Muscle of leg (tissue), 11 donors: ENCODE measurements around the gene PIP5K1B. TPM values are rescaled to one million over a fixed set of nuclear protein-coding genes. Genes with fewer than 3 reads are reported as not detected.

Source experiments
- DNase-seq: peaks from one replicate; pipeline ENCODE4 v3.0.0; 2013
- H3K27ac ChIP-seq: one replicate; pipeline ENCODE4 v1.5.1; 2013; ENCODE audit warnings: mild to moderate bottlenecking, low read length, control low read depth
- H3K27me3 ChIP-seq: one replicate; pipeline ENCODE4 v1.6.1; 2013; ENCODE audit warnings: low read length; ENCODE audit not compliant: control insufficient read depth, insufficient read depth
- H3K36me3 ChIP-seq: one replicate; pipeline ENCODE4 v1.6.1; 2013; ENCODE audit warnings: low read length; ENCODE audit not compliant: control insufficient read depth, insufficient read depth
- H3K4me1 ChIP-seq: one replicate; pipeline ENCODE4 v1.6.1; 2013; ENCODE audit warnings: low read length; ENCODE audit not compliant: control insufficient read depth, insufficient read depth
- H3K4me3 ChIP-seq: one replicate; pipeline ENCODE4 v1.5.1; 2013; ENCODE audit warnings: low read length, control low read depth
- H3K9me3 ChIP-seq: replicated peaks from 2 replicates; pipeline ENCODE4 v1.6.1; 2013; ENCODE audit warnings: low read depth, low read length; ENCODE audit not compliant: control insufficient read depth
- WGBS: methylation state at CpG from one replicate; pipeline ENCODE4 v1.1.5; 2013; ENCODE audit warnings: missing lambda C conversion rate; ENCODE audit not compliant: insufficient coverage; 5-methylcytosine and 5-hydroxymethylcytosine counted together
- polyA plus RNA-seq, 8 donors: library from polyadenylated mRNA; unstranded; fragments of 120-200 nt; gene quantifications; one replicate each; pipeline versions ENCODE4 v1.2.1 to v1.2.3, GENCODE V29; 2013; ENCODE audit warnings: inconsistent platforms in 1 of 8, low replicate concordance in 1 of 8; ENCODE audit not compliant: insufficient read length in 8 of 8, insufficient read depth in 1 of 8
- total RNA-seq: library from RNA; stranded (reverse); fragments of 120-200 nt; gene quantifications from one replicate; pipeline ENCODE4 v1.2.4, GENCODE V29; 2013

Gene PIP5K1B
- total and polyA plus RNA-seq, 9 donors: 0.91 to 3.1 (median 1.3) TPM

DNA sequence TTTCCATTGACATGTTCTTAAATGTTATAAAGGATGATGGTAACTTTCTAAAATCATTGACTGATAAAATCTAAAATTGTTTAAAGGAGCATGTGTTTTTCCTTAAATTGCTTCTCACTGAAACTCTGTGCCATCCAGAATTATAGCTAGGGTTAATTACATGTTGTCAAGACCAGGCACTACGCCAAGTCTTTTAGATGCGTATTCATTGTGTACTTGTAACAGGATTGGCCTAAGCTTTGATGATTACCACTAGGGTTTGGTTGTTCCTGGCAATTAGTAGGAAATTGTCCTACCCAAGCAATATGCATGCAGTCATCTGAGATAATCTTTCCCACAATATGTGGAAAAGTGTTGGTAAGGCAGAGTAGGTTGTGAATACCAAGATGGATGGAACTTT is 265.1 kb downstream of the PIP5K1B start:
- no peak overlapping the region for H3K4me3 ChIP-seq
- no peaks in the 10 kb centered on the region for H3K27me3 ChIP-seq
- H3K9me3 ChIP-seq: no peaks in the 10 kb centered on the region
- no peak for DNase-seq
- no peaks in the 10 kb centered on the region for H3K36me3 ChIP-seq
- no peak overlapping the region for H3K27ac ChIP-seq
- no peaks in the 10 kb centered on the region for H3K4me1 ChIP-seq
- no CpG with 5 or more reads among the region's 2 CpGs for WGBS

- no peak overlapping the region for H3K4me3 ChIP-seq
- H3K9me3 ChIP-seq: no peaks in the 10 kb centered on the region
- H3K4me1 ChIP-seq: no peaks in the 10 kb centered on the region
- 85% methylated on average over 3 of the region's 3 CpGs for WGBS
- DNase-seq: no peak
- no peak overlapping the region for H3K27ac ChIP-seq
- H3K27me3 ChIP-seq: no peaks in the 10 kb centered on the region
- no peaks in the 10 kb centered on the region for H3K36me3 ChIP-seq
Observed at GRCh38 chr9:68973619-68974018, 268.6 kb downstream of the PIP5K1B start.

GRCh38 chr9:68974431-68974830 is 269.4 kb downstream of the PIP5K1B start:
- Histone ChIP-seq H3K27me3 (no peaks in the 10 kb centered on the region), H3K9me3 (no peaks in the 10 kb centered on the region), H3K4me1 (no peaks in the 10 kb centered on the region), H3K27ac (no peak overlapping the region), H3K4me3 (no peak overlapping the region), H3K36me3 (no peaks in the 10 kb centered on the region)
- 85% methylated on average over 3 of the region's 5 CpGs for WGBS
- no peak for DNase-seq

GRCh38 chr9:68974901-68975300 is 269.9 kb downstream of the PIP5K1B start:
- no CpG with 5 or more reads among the region's 3 CpGs for WGBS
- Histone ChIP-seq H3K9me3 (no peaks in the 10 kb centered on the region), H3K27me3 (no peaks in the 10 kb centered on the region), H3K36me3 (no peaks in the 10 kb centered on the region), H3K27ac (no peak overlapping the region), H3K4me3 (no peak overlapping the region), H3K4me1 (no peaks in the 10 kb centered on the region)
- no peak for DNase-seq

- Histone ChIP-seq H3K9me3 (no peaks in the 10 kb centered on the region), H3K36me3 (no peaks in the 10 kb centered on the region), H3K27me3 (no peaks in the 10 kb centered on the region), H3K27ac (no peak overlapping the region), H3K4me3 (no peak overlapping the region), H3K4me1 (no peaks in the 10 kb centered on the region)
- peak; percentile 26 for DNase-seq
- 20% methylated on average over 1 of the region's 5 CpGs for WGBS
Observed at GRCh38 chr9:68975365-68976043, 270.5 kb downstream of the PIP5K1B start.

DNA sequence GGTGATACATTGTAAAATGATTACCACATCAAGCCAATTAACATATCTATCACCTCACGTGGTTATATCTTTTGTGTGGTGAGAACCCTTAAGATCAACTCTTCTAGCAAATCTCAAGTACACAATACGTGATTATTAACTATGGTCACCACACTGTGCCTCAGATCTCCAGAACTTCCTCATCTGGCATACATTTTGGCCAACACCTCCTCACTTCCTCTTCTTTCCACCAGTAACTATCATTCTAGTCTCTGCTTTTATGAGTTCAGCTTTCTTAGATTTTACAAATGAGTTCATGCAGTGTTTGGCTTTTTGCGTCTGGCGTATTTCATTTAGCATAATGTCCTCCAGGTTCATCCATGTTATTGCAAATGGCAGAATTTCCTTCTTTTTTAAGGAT is 273.0 kb downstream of the PIP5K1B start:
- Histone ChIP-seq H3K36me3 (no peaks in the 10 kb centered on the region), H3K9me3 (no peaks in the 10 kb centered on the region), H3K4me1 (peaks cover 3% of the 10 kb centered on the region), H3K27me3 (no peaks in the 10 kb centered on the region), H3K27ac (no peak overlapping the region), H3K4me3 (no peak overlapping the region)
- WGBS: no CpG with 5 or more reads among the region's 4 CpGs
- DNase-seq: peak; percentile 27

DNA sequence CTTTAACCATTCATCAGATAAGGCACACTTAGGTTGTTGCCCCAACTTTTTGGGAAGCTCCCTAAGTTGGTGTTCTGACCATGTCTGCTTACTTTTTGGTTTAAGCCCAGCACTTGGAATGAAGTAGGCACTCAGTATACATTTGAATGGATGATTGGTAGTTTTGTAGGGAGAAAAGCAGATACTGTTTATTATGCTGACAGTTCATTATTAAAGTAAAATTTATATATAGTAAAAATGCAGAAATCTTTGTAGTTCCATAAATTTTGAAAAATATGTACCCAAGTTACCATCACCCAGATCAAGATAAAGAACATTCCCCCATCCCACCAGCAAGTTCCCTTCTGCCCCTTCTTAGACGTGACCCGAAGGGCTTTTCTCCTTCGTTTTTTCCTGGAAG is 273.5 kb downstream of the PIP5K1B start:
- H3K27ac ChIP-seq: no peak overlapping the region
- no peak for DNase-seq
- H3K4me1 ChIP-seq: peaks cover 5% of the 10 kb centered on the region
- WGBS: no CpG with 5 or more reads among the region's 3 CpGs
- H3K4me3 ChIP-seq: no peak overlapping the region
- H3K9me3 ChIP-seq: no peaks in the 10 kb centered on the region
- no peaks in the 10 kb centered on the region for H3K36me3 ChIP-seq
- no peaks in the 10 kb centered on the region for H3K27me3 ChIP-seq

- Histone ChIP-seq H3K9me3 (no peaks in the 10 kb centered on the region), H3K27ac (no peak overlapping the region), H3K4me3 (no peak overlapping the region), H3K27me3 (no peaks in the 10 kb centered on the region), H3K4me1 (peaks cover 5% of the 10 kb centered on the region), H3K36me3 (no peaks in the 10 kb centered on the region)
- WGBS: 75% methylated on average over 6 of the region's 9 CpGs
- DNase-seq: peak; percentile 17
Observed at GRCh38 chr9:68979538-68980314, 274.7 kb downstream of the PIP5K1B start.

GRCh38 chr9:68980341-68980914 is 275.4 kb downstream of the PIP5K1B start:
- H3K9me3 ChIP-seq: no peaks in the 10 kb centered on the region
- H3K4me1 ChIP-seq: peaks cover 5% of the 10 kb centered on the region
- H3K4me3 ChIP-seq: no peak overlapping the region
- H3K36me3 ChIP-seq: no peaks in the 10 kb centered on the region
- H3K27ac ChIP-seq: no peak overlapping the region
- H3K27me3 ChIP-seq: no peaks in the 10 kb centered on the region
- WGBS: no CpG with 5 or more reads among the region's 3 CpGs
- DNase-seq: no peak

GRCh38 chr9:68981789-68982188 is 276.7 kb downstream of the PIP5K1B start:
- Histone ChIP-seq H3K27ac (no peak overlapping the region), H3K4me1 (peaks cover 5% of the 10 kb centered on the region), H3K36me3 (no peaks in the 10 kb centered on the region), H3K9me3 (no peaks in the 10 kb centered on the region), H3K27me3 (no peaks in the 10 kb centered on the region), H3K4me3 (no peak overlapping the region)
- DNase-seq: no peak
- 14% methylated on average over 4 of the region's 6 CpGs for WGBS
